SU-DHL-6 (cell line): ENCODE data around the gene NAV2.

Experiments
- H2AFZ ChIP-seq: fragments of 200-600 bp; sonication (generic); 2 replicates; pipeline ENCODE4 v1.6.1; 2014; ENCODE audit warnings: low read depth, mild to moderate bottlenecking, moderate library complexity, mixed read lengths, antibody characterized with exemption, low read length; ENCODE audit not compliant: severe bottlenecking
- H3F3A ChIP-seq: fragments of 200-600 bp; shearing (Covaris generic); 2 replicates; pipeline ENCODE4 v1.6.0; 2016; ENCODE audit warnings: antibody characterized with exemption, mild to moderate bottlenecking; ENCODE audit not compliant: insufficient read depth
- H3K27ac ChIP-seq: fragments of 200-600 bp; sonication (generic); 2 replicates; pipeline ENCODE4 v1.5.1; 2016; ENCODE audit warnings: low read depth, mild to moderate bottlenecking, low read length, moderate library complexity, mixed read lengths
- H3K27me3 ChIP-seq: fragments of 200-600 bp; sonication (generic), shearing (Covaris generic); 2 replicates; pipeline ENCODE4 v1.6.0; 2014; ENCODE audit warnings: mild to moderate bottlenecking, low read length
- H3K36me3 ChIP-seq: fragments of 200-600 bp; sonication (generic); 2 replicates; pipeline ENCODE4 v1.6.1; 2014; ENCODE audit warnings: mild to moderate bottlenecking, low read length, mixed read lengths
- H3K4me2 ChIP-seq: fragments of 300-600, 200-600 bp; shearing (Covaris generic), sonication (generic); 2 replicates; pipeline ENCODE4 v1.6.0; 2014; ENCODE audit warnings: low read length, low read depth, mild to moderate bottlenecking; ENCODE audit not compliant: poor library complexity, severe bottlenecking
- H3K4me3 ChIP-seq: fragments of 200-600 bp; sonication (generic); 2 replicates; pipeline ENCODE4 v1.5.1; 2014; ENCODE audit warnings: antibody characterized with exemption, low read length, mild to moderate bottlenecking, mixed read lengths; ENCODE audit not compliant: insufficient read depth, poor library complexity, severe bottlenecking
- H3K79me2 ChIP-seq: fragments of 200-600 bp; sonication (generic); 2 replicates; pipeline ENCODE4 v1.6.1; 2014; ENCODE audit warnings: mild to moderate bottlenecking, low read length, moderate library complexity; ENCODE audit not compliant: insufficient read depth
- H3K9ac ChIP-seq: fragments of 200-600 bp; sonication (generic); 2 replicates; pipeline ENCODE4 v1.7.0; 2014; ENCODE audit warnings: mild to moderate bottlenecking, low read length
- H3K9me2 ChIP-seq: fragments of 200-600 bp; sonication (generic); replicated peaks from 2 replicates; pipeline ENCODE4 v1.6.1; 2014; ENCODE audit warnings: low read length; ENCODE audit not compliant: insufficient read depth
- H3K9me3 ChIP-seq: fragments of 200-600 bp; sonication (generic); 2 replicates; pipeline ENCODE4 v1.6.1; 2014; ENCODE audit warnings: low read length, mixed read lengths; ENCODE audit not compliant: insufficient read depth
- H4K20me1 ChIP-seq: fragments of 200-600 bp; sonication (generic); 2 replicates; pipeline ENCODE4 v1.6.1; 2014; ENCODE audit warnings: low read depth, mild to moderate bottlenecking, antibody characterized with exemption, low read length, moderate library complexity, mixed read lengths
- EZH2phosphoT487 ChIP-seq: fragments of 200-600 bp; sonication (generic), shearing (Covaris generic); conservative IDR thresholded peaks from 2 replicates; pipeline ENCODE4 v1.6.1; 2018; ENCODE audit warnings: mild to moderate bottlenecking, antibody characterized with exemption, low read length, moderate library complexity, mixed read lengths
- TF ChIP-seq, protein P1 (sequence below): fragments of 200-600 bp; sonication (generic); IDR thresholded peaks from one replicate; pipeline ENCODE4 v1.5.1; 2017; ENCODE audit warnings: antibody characterized with exemption, mild to moderate bottlenecking, low read length, moderate library complexity; ENCODE audit not compliant: insufficient read depth, poor library complexity, severe bottlenecking

The NAV2 gene

DNA sequence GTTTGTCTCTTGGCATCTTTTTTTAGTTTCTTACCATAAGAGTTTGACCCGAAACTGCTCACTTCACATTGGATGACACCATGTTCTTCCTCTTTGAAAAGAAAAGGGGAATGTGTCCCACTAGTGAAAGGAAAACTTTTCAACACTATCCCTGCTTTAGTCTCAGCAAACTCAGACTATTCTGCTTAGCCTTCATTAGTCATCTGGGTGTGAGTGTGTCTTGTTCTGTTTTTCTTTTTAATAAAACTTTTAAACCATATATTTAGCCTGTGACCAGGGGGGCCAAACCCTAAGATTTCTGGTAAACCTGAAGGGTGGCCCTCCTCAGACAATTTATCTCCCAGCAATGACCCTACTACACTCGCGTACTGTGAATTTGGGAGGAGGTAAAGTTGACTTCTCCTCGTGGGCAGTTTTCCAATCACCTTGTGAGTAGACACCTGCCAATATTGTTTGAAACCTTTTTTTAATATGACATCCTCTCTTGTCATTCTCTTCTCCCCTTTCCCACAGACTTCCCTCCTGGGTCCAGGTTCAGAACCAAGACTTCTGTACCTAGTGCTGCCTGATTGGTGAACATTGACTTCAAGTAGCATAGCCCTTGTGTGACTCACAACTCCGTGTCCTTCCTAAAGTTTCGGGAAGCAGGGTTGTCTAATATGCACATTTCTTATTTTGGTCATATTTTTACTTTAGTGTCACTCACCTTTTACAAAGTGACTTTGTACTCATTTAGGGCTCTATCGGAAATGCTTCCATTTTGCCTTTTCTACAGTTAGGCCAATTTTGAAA, 407.7 kb downstream of the NAV2 start:
- H3K36me3 ChIP-seq, result no peaks in the 10 kb centered on the region
- no peaks in the 10 kb centered on the region for H4K20me1 ChIP-seq

DNA sequence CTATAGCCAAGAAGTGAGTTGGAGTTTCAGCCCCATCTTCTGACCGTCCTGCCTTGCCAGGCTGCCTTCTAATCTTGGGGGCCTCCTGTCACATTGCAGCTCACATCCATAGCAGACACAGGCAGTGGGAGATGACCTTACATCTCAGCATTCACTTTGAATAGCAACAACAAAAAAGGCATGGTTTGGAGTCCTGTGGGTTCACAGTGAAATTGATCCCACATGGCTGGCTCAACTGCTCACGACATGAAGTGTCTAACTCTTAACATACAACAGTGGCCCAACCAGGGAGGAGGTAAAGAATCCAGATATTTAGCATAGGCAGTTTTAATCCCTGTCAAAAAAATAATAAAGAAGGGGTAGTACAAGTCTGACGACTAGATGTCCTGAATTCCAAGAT, 409.5 kb downstream of the NAV2 start:
- H3F3A ChIP-seq, result no peaks in the 10 kb centered on the region
- no peaks in the 10 kb centered on the region for H3K36me3 ChIP-seq
- no peaks in the 10 kb centered on the region for H3K27me3 ChIP-seq
- H3K4me2 ChIP-seq, result no peak overlapping the region
- no peaks in the 10 kb centered on the region for H3K9me2 ChIP-seq
- no peaks in the 10 kb centered on the region for H3K79me2 ChIP-seq
- H2AFZ ChIP-seq, result no peak overlapping the region
- H4K20me1 ChIP-seq, result no peaks in the 10 kb centered on the region
- H3K4me3 ChIP-seq, result no peak overlapping the region
- TF ChIP-seq, protein P1, sequence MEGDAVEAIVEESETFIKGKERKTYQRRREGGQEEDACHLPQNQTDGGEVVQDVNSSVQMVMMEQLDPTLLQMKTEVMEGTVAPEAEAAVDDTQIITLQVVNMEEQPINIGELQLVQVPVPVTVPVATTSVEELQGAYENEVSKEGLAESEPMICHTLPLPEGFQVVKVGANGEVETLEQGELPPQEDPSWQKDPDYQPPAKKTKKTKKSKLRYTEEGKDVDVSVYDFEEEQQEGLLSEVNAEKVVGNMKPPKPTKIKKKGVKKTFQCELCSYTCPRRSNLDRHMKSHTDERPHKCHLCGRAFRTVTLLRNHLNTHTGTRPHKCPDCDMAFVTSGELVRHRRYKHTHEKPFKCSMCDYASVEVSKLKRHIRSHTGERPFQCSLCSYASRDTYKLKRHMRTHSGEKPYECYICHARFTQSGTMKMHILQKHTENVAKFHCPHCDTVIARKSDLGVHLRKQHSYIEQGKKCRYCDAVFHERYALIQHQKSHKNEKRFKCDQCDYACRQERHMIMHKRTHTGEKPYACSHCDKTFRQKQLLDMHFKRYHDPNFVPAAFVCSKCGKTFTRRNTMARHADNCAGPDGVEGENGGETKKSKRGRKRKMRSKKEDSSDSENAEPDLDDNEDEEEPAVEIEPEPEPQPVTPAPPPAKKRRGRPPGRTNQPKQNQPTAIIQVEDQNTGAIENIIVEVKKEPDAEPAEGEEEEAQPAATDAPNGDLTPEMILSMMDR, result no peak
- TF ChIP-seq EZH2phosphoT487, result no peak
- no peaks in the 10 kb centered on the region for H3K9me3 ChIP-seq
- H3K27ac ChIP-seq, result no peak overlapping the region
- no peak overlapping the region for H3K9ac ChIP-seq

More for the DNA sequence above, 407.7 kb downstream of the NAV2 start:
- H3K4me3 ChIP-seq, result no peak overlapping the region
- H2AFZ ChIP-seq, result no peak overlapping the region
- H3K9me3 ChIP-seq, result no peaks in the 10 kb centered on the region
- H3K27me3 ChIP-seq, result no peaks in the 10 kb centered on the region
- no peak overlapping the region for H3K9ac ChIP-seq
- H3K27ac ChIP-seq, result no peak overlapping the region
- H3K9me2 ChIP-seq, result no peaks in the 10 kb centered on the region
- no peak for TF ChIP-seq EZH2phosphoT487
- TF ChIP-seq, protein P1, result no peak
- no peaks in the 10 kb centered on the region for H3K79me2 ChIP-seq
- no peak overlapping the region for H3K4me2 ChIP-seq
- H3F3A ChIP-seq, result no peaks in the 10 kb centered on the region

DNA sequence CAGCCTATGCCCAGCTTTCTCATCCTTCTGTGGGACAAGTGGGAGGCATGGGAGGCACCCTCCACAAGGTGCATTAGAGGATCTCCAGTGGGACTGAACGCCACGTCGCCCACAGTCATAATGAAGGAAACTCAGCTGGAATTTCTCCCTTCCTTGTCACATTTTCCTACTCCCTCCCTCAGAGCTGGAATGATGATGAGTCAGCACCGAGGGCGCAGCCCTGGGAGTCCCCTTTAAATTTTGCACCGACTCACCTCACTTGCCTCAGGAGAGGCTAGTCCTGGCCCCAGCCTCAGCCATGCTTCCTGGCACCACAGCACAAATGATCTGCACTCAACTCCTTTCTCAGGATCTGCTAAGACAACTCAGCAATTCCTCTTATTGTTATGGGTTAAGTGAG, 413.3 kb downstream of the NAV2 start:
- no peak overlapping the region for H3K4me3 ChIP-seq
- H3K36me3 ChIP-seq, result no peaks in the 10 kb centered on the region
- H3K27me3 ChIP-seq, result no peaks in the 10 kb centered on the region
- TF ChIP-seq, protein P1, result no peak
- TF ChIP-seq EZH2phosphoT487, result no peak
- no peak overlapping the region for H3K27ac ChIP-seq
- no peaks in the 10 kb centered on the region for H3F3A ChIP-seq
- H2AFZ ChIP-seq, result no peak overlapping the region
- no peaks in the 10 kb centered on the region for H3K79me2 ChIP-seq
- no peak overlapping the region for H3K4me2 ChIP-seq
- no peaks in the 10 kb centered on the region for H3K9me2 ChIP-seq
- H4K20me1 ChIP-seq, result no peaks in the 10 kb centered on the region
- no peaks in the 10 kb centered on the region for H3K9me3 ChIP-seq
- no peak overlapping the region for H3K9ac ChIP-seq
